ENCODE data around the gene ZBTB7C.

DNA sequence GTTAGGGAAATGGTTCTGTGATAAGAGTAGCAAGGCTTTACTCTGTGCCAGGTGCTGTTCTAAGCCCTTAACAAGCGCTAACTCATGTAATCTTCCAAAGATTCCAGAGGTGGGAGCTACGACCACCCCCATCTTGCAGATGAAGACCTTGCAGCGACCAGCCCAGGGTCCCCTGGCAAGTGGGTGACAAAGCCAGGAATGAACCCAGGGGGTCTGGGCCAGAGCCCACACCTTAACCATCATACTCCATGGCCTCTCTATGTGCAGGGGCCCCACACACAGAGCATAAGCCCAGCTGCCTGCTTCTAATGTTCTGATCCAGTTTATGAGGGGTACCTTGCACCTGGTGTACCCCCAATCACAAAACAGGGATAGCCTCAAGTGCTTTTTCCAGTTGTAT lies 105.3 kb downstream of the ZBTB7C start:
- TF ChIP-seq, protein P1, sequence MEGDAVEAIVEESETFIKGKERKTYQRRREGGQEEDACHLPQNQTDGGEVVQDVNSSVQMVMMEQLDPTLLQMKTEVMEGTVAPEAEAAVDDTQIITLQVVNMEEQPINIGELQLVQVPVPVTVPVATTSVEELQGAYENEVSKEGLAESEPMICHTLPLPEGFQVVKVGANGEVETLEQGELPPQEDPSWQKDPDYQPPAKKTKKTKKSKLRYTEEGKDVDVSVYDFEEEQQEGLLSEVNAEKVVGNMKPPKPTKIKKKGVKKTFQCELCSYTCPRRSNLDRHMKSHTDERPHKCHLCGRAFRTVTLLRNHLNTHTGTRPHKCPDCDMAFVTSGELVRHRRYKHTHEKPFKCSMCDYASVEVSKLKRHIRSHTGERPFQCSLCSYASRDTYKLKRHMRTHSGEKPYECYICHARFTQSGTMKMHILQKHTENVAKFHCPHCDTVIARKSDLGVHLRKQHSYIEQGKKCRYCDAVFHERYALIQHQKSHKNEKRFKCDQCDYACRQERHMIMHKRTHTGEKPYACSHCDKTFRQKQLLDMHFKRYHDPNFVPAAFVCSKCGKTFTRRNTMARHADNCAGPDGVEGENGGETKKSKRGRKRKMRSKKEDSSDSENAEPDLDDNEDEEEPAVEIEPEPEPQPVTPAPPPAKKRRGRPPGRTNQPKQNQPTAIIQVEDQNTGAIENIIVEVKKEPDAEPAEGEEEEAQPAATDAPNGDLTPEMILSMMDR (IDR thresholded peaks at IDR 0.05; ENCODE audit: insufficient read depth, low read length, poor library complexity, severe bottlenecking) = no peak
- TF ChIP-seq EZH2phosphoT487 (conservative IDR thresholded peaks at IDR 0.05; ENCODE audit: low read length) = no peak

All from SU-DHL-6 (cell line).